Measurements from ENCODE around the gene PIGK.

- TF ChIP-seq CTCF (IDR thresholded peaks at IDR 0.05) (no peak), POLR2A (IDR thresholded peaks at IDR 0.05) (no peak)
These were observed 25.3 kb downstream of the PIGK start for GRCh38 chr1:77193951-77194350.
